IMR-90 (cell line): Measurements from ENCODE around the gene RIPK4. TPM values are rescaled to one million over a fixed set of nuclear protein-coding genes. Genes with fewer than 3 reads are reported as not detected.
A peak's percentile ranks its signal among the peaks of the same experiment; 100 is the strongest.

Experiments
- ATAC-seq: fragments of 200-7000 bp; cut with Tn5 transposase; 2 replicates; pipeline ENCODE4 v1.9.1; 2020; ENCODE audit warnings: low read depth, mild to moderate bottlenecking, moderate library complexity
- BruUV-seq: library from RNA; stranded (reverse); fragments of 400-500 nt; replicated peaks from 2 replicates; lab custom pipeline; 2021; lab: Mats Ljungman, UMichigan
- CTCF ChIA-PET: fragments of 300-600 bp; formaldehyde crosslinking; extraction: SDS; loops from one replicate; lab custom pipeline; 2021; ENCODE audit warnings: antibody characterized with exemption; lab: Yijun Ruan, JAX
- POLR2A ChIA-PET: fragments of 300-600 bp; sonication (Branson Sonifier 250); formaldehyde crosslinking; loops from one replicate; lab custom pipeline; 2022; ENCODE audit warnings: antibody characterized with exemption; ENCODE audit not compliant: unreplicated experiment; lab: Charles Lee
- DNase-seq: peaks from one replicate; pipeline ENCODE4 v3.0.0; 2013
- H2AFZ ChIP-seq: replicated peaks from 2 replicates; pipeline ENCODE3; 2013; ENCODE audit warnings: low read length, mild to moderate bottlenecking; ENCODE audit not compliant: poor library complexity
- H2AK5ac ChIP-seq: 2 replicates; pipeline ENCODE4 v1.6.1; 2013; ENCODE audit warnings: low read depth, low read length, inconsistent platforms
- H2AK9ac ChIP-seq: replicated peaks from 2 replicates; pipeline ENCODE3; 2013; ENCODE audit warnings: mild to moderate bottlenecking, low read depth, low read length, moderate library complexity; ENCODE audit not compliant: poor library complexity
- H2BK120ac ChIP-seq: 2 replicates; pipeline ENCODE4 v1.6.1; 2013; ENCODE audit warnings: low read depth, low read length, inconsistent platforms
- H2BK15ac ChIP-seq: 3 replicates; pipeline ENCODE4 v1.6.1; 2013; ENCODE audit warnings: low read depth, low read length, inconsistent platforms
- H2BK20ac ChIP-seq: 2 replicates; pipeline ENCODE4 v1.6.1; 2013; ENCODE audit warnings: low read depth, mild to moderate bottlenecking, inconsistent platforms, low read length, moderate library complexity
- H2BK5ac ChIP-seq: 2 replicates; pipeline ENCODE4 v1.6.1; 2013; ENCODE audit warnings: mild to moderate bottlenecking, low read depth, low read length, inconsistent platforms; ENCODE audit not compliant: poor library complexity, severe bottlenecking
- H3K14ac ChIP-seq: replicated peaks from 2 replicates; pipeline ENCODE4 v1.6.1; 2013; ENCODE audit warnings: low read depth, low read length, inconsistent platforms
- H3K18ac ChIP-seq: 2 replicates; pipeline ENCODE4 v1.6.1; 2013; ENCODE audit warnings: low read depth, low read length, control low read depth
- H3K23ac ChIP-seq: 2 replicates; pipeline ENCODE4 v1.6.1; 2013; ENCODE audit warnings: low read depth, low read length, inconsistent platforms
- H3K27ac ChIP-seq: 2 replicates; pipeline ENCODE4 v1.5.1; 2013; ENCODE audit warnings: mild to moderate bottlenecking, control low read depth, low read length; ENCODE audit not compliant: insufficient read depth
- H3K27me3 ChIP-seq: 2 replicates; pipeline ENCODE4 v1.6.1; 2013; ENCODE audit warnings: low read length; ENCODE audit not compliant: control insufficient read depth, insufficient read depth
- H3K36me3 ChIP-seq: 2 replicates; pipeline ENCODE4 v1.6.1; 2013; ENCODE audit warnings: low read length, mixed read lengths; ENCODE audit not compliant: control insufficient read depth, insufficient read depth
- H3K4ac ChIP-seq: 2 replicates; pipeline ENCODE4 v1.6.1; 2013; ENCODE audit warnings: low read depth, low read length, inconsistent platforms
- H3K4me1 ChIP-seq: 2 replicates; pipeline ENCODE4 v1.6.1; 2013; ENCODE audit warnings: low read length, mixed read lengths; ENCODE audit not compliant: control insufficient read depth, insufficient read depth
- H3K4me2 ChIP-seq: 2 replicates; pipeline ENCODE4 v1.6.1; 2013; ENCODE audit warnings: low read depth, mild to moderate bottlenecking, control low read depth, low read length, moderate library complexity
- H3K4me3 ChIP-seq: 2 replicates; pipeline ENCODE4 v1.5.1; 2013; ENCODE audit warnings: low read depth, mild to moderate bottlenecking, control low read depth, low read length, moderate library complexity; ENCODE audit not compliant: insufficient read depth
- H3K56ac ChIP-seq: 2 replicates; pipeline ENCODE4 v1.6.1; 2013; ENCODE audit warnings: low read length, inconsistent platforms; ENCODE audit not compliant: insufficient read depth; ENCODE audit errors: extremely low read depth
- H3K79me1 ChIP-seq, 2 experiments: 2 replicates each; pipeline ENCODE4 v1.6.1; 2013; ENCODE audit warnings: low read length in 2 of 2, inconsistent platforms in 1 of 2, low read depth in 1 of 2
- H3K9ac ChIP-seq: 2 replicates; pipeline ENCODE4 v1.6.1; 2013; ENCODE audit warnings: low read depth, low read length, control low read depth
- H3K9me1 ChIP-seq: 2 replicates; pipeline ENCODE4 v1.6.1; 2013; ENCODE audit warnings: low read length, inconsistent platforms; ENCODE audit not compliant: insufficient read depth
- H3K9me3 ChIP-seq: 2 replicates; pipeline ENCODE4 v1.6.1; 2013; ENCODE audit warnings: low read length; ENCODE audit not compliant: control insufficient read depth, insufficient read depth
- H4K20me1 ChIP-seq: 2 replicates; pipeline ENCODE4 v1.6.1; 2013; ENCODE audit warnings: low read length, inconsistent platforms; ENCODE audit not compliant: insufficient read depth
- H4K5ac ChIP-seq: 2 replicates; pipeline ENCODE4 v1.6.1; 2013; ENCODE audit warnings: mild to moderate bottlenecking, low read depth, low read length, control low read depth
- H4K8ac ChIP-seq, 2 experiments: 2 replicates each; pipeline ENCODE4 v1.6.1; 2013; ENCODE audit warnings: low read depth in 2 of 2, low read length in 2 of 2, control low read depth in 1 of 2, inconsistent platforms in 1 of 2
- H4K91ac ChIP-seq: 2 replicates; pipeline ENCODE4 v1.6.1; 2013; ENCODE audit warnings: low read depth, low read length, inconsistent platforms; ENCODE audit not compliant: insufficient read depth
- BHLHE40 ChIP-seq: fragments of 150-350 bp; IDR thresholded peaks from 2 replicates; pipeline ENCODE4 v1.6.1; 2016; ENCODE audit warnings: mild to moderate bottlenecking, low read depth, low read length
- CEBPB ChIP-seq: IDR thresholded peaks from 2 replicates; pipeline ENCODE4 v1.6.1; 2012; ENCODE audit warnings: low read depth, low read length, improper control_type of control experiment
- CHD1 ChIP-seq: IDR thresholded peaks from 2 replicates; pipeline ENCODE4 v1.6.1; 2012; ENCODE audit warnings: low read depth, low read length, improper control_type of control experiment
- FOS ChIP-seq: fragments of 150-350 bp; IDR thresholded peaks from 2 replicates; pipeline ENCODE4 v1.6.1; 2016; ENCODE audit warnings: low read depth, low read length
- MAFK ChIP-seq: IDR thresholded peaks from 2 replicates; pipeline ENCODE4 v1.6.1; 2012; ENCODE audit warnings: low read depth, low read length, improper control_type of control experiment
- MAZ ChIP-seq: IDR thresholded peaks from 2 replicates; pipeline ENCODE4 v1.6.1; 2012; ENCODE audit warnings: low read depth, mild to moderate bottlenecking, low read length, improper control_type of control experiment, moderate library complexity, borderline replicate concordance
- MXI1 ChIP-seq: IDR thresholded peaks from 2 replicates; pipeline ENCODE4 v1.6.1; 2012; ENCODE audit warnings: low read depth, mild to moderate bottlenecking, low read length, moderate library complexity, borderline replicate concordance
- NFE2L2 ChIP-seq: fragments of 150-350 bp; IDR thresholded peaks from 2 replicates; pipeline ENCODE4 v1.6.1; 2016; ENCODE audit warnings: low read depth, mild to moderate bottlenecking, low read length
- POLR2A ChIP-seq: IDR thresholded peaks from 2 replicates; pipeline ENCODE4 v1.6.1; 2012; ENCODE audit warnings: mild to moderate bottlenecking, low read depth, low read length
- RAD21 ChIP-seq: IDR thresholded peaks from 2 replicates; pipeline ENCODE4 v1.6.1; 2012; ENCODE audit warnings: low read length, improper control_type of control experiment
- RCOR1 ChIP-seq: IDR thresholded peaks from 2 replicates; pipeline ENCODE4 v1.6.1; 2012; ENCODE audit warnings: mild to moderate bottlenecking, low read length, improper control_type of control experiment; ENCODE audit not compliant: insufficient replicate concordance
- RFX5 ChIP-seq: IDR thresholded peaks from 2 replicates; pipeline ENCODE4 v1.8.0; 2012; ENCODE audit warnings: low read depth, mild to moderate bottlenecking, low read length, moderate library complexity
- SMC3 ChIP-seq: fragments of 150-350 bp; IDR thresholded peaks from 2 replicates; pipeline ENCODE4 v1.6.1; 2016; ENCODE audit warnings: low read depth, mild to moderate bottlenecking, antibody characterized with exemption, low read length, moderate library complexity
- WGBS, 2 experiments: methylation state at CpG; one replicate each; pipeline versions ENCODE4 v1.1.5 to v1.1.7; 2013; ENCODE audit warnings: missing lambda C conversion rate in 2 of 2; ENCODE audit not compliant: insufficient read length in 1 of 2; ENCODE audit errors: extremely low coverage in 2 of 2; 5-methylcytosine and 5-hydroxymethylcytosine counted together
- dilution Hi-C: fragments of 300-500 bp; cut with HindIII; formaldehyde crosslinking; loops from one replicate; pipeline ENCODE4 v1.14.3; 2018; ENCODE audit warnings: low sequenced_read_pairs; ENCODE audit not compliant: unreplicated experiment
- in situ Hi-C: fragments of 300-500 bp; cut with MboI; formaldehyde crosslinking; loops from 3 replicates; pipeline ENCODE4 v1.14.3; 2019; ENCODE audit warnings: low sequenced_read_pairs, inconsistent platforms, mixed read lengths
- intact Hi-C: fragments of 100-400 bp; cut with micrococcal nuclease; formaldehyde crosslinking; loops from 2 replicates; pipeline ENCODE4 v1.10.0; 2022
- polyA plus RNA-seq, 3 experiments: library from polyadenylated mRNA; depleted of rRNA; stranded (reverse); fragments of >200 nt; gene quantifications; 2 replicates each; pipeline ENCODE4 v1.2.3, GENCODE V29; 2012; ENCODE audit warnings: low replicate concordance in 1 of 3
- total RNA-seq: library from RNA; depleted of rRNA; stranded (reverse); fragments of >200 nt; gene quantifications from 2 replicates; pipeline ENCODE4 v1.2.3, GENCODE V29; 2012
- TF ChIP-seq, protein P1 (sequence below): fragments of 150-350 bp; IDR thresholded peaks from 2 replicates; pipeline ENCODE4 v1.6.1; 2016; ENCODE audit warnings: low read depth, mild to moderate bottlenecking, low read length, moderate library complexity, borderline replicate concordance
- TF ChIP-seq, protein P2 (sequence below): conservative IDR thresholded peaks from 2 replicates; pipeline ENCODE4 v1.5.1; 2012; ENCODE audit warnings: mild to moderate bottlenecking, low read depth, low read length, improper control_type of control experiment
- TF ChIP-seq, protein P3 (sequence below): fragments of 150-350 bp; IDR thresholded peaks from 2 replicates; pipeline ENCODE4 v1.6.1; 2017; ENCODE audit warnings: mild to moderate bottlenecking, antibody characterized with exemption, low read length, low read depth

The RIPK4 gene
- total and polyA plus RNA-seq, 2 of the 4 experiments (the other 2 are of a cell fraction): under 0.01 to 0.03 TPM

DNA sequence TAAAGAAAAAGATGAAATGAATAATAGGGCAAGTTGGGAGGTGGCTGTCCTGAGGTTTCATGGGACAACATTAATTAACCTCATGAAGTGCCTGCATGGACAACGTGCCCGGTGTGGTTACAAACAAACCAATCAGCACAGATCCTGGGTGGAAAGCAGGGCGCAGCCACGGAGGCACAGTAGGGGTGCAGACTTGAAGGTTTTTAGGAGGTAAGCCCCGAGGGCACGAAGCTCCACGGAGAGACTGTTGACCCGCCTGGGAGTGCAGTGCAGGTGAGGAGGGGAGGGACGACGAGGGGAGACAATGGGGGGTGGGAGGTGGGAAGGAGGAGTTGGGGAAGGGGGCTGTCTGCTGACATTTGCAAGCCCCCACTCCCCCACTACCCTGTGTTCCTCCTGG, 2.3 kb upstream of the RIPK4 start:
- Histone ChIP-seq H3K36me3 (no peaks in the 10 kb centered on the region), H3K79me1 (no peaks in the 10 kb centered on the region), H4K8ac (no peak overlapping the region), H3K56ac (no peak overlapping the region), H3K23ac (no peak overlapping the region), H3K4me3 (peak overlapping the region; percentile 4; the same call in 1 of the 2 replicates), H2AFZ (no peak overlapping the region), H2BK120ac (no peak overlapping the region), H4K20me1 (no peaks in the 10 kb centered on the region), H3K4ac (no peak overlapping the region), H2AK5ac (no peak overlapping the region), H2BK15ac (no peak overlapping the region), H2BK20ac (no peak overlapping the region), H3K27ac (no peak overlapping the region), H3K4me2 (peak overlapping the region; percentile 92), H3K9me3 (peaks cover 5% of the 10 kb centered on the region; the same call in 1 of the 2 replicates), H2BK5ac (no peak overlapping the region), H3K27me3 (peaks cover 90% of the 10 kb centered on the region), H3K9ac (no peak overlapping the region), H3K4me1 (peaks cover 4% of the 10 kb centered on the region), H3K18ac (no peak overlapping the region), H3K9me1 (no peaks in the 10 kb centered on the region), H4K91ac (no peak overlapping the region), H2AK9ac (no peak overlapping the region), H3K14ac (no peak overlapping the region), H4K5ac (no peak overlapping the region)
- no TSS peak for BruUV-seq
- no peak for DNase-seq
- no peak; the same call in 1 of the 2 replicates for ATAC-seq
- TF ChIP-seq RFX5 (no peak), POLR2A (no peak), NFE2L2 (no peak), FOS (no peak), BHLHE40 (no peak), RCOR1 (no peak), SMC3 (no peak), RAD21 (no peak), CEBPB (no peak), CHD1 (no peak), MXI1 (no peak), MAZ (no peak), MAFK (no peak)
- TF ChIP-seq, protein P1, sequence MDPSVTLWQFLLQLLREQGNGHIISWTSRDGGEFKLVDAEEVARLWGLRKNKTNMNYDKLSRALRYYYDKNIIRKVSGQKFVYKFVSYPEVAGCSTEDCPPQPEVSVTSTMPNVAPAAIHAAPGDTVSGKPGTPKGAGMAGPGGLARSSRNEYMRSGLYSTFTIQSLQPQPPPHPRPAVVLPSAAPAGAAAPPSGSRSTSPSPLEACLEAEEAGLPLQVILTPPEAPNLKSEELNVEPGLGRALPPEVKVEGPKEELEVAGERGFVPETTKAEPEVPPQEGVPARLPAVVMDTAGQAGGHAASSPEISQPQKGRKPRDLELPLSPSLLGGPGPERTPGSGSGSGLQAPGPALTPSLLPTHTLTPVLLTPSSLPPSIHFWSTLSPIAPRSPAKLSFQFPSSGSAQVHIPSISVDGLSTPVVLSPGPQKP: no peak
- TF ChIP-seq, protein P2, sequence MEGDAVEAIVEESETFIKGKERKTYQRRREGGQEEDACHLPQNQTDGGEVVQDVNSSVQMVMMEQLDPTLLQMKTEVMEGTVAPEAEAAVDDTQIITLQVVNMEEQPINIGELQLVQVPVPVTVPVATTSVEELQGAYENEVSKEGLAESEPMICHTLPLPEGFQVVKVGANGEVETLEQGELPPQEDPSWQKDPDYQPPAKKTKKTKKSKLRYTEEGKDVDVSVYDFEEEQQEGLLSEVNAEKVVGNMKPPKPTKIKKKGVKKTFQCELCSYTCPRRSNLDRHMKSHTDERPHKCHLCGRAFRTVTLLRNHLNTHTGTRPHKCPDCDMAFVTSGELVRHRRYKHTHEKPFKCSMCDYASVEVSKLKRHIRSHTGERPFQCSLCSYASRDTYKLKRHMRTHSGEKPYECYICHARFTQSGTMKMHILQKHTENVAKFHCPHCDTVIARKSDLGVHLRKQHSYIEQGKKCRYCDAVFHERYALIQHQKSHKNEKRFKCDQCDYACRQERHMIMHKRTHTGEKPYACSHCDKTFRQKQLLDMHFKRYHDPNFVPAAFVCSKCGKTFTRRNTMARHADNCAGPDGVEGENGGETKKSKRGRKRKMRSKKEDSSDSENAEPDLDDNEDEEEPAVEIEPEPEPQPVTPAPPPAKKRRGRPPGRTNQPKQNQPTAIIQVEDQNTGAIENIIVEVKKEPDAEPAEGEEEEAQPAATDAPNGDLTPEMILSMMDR: no peak
- TF ChIP-seq, protein P3, sequence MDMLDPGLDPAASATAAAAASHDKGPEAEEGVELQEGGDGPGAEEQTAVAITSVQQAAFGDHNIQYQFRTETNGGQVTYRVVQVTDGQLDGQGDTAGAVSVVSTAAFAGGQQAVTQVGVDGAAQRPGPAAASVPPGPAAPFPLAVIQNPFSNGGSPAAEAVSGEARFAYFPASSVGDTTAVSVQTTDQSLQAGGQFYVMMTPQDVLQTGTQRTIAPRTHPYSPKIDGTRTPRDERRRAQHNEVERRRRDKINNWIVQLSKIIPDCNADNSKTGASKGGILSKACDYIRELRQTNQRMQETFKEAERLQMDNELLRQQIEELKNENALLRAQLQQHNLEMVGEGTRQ: no peak
- dilution Hi-C loops: no loop called here
- in situ Hi-C loops: loop anchor here (5.0 kb wide), 1 partner anchor 152 kb away; no protein-coding TSS in a partner anchor
- ChIA-PET POLR2A (no interaction called here), CTCF (interaction anchor here (0.5 to 2.9 kb wide), 5 partner anchors 9 to 156 kb away, joined by 3 to 21 read pairs (median 3); no protein-coding TSS in a partner anchor)
- WGBS, 2 experiments: no CpG with 5 or more reads among the region's 10 CpGs
- intact Hi-C loops: no loop called here
